Duodenal mucosa (tissue), 2 donors: ENCODE results near the gene IL17B.

ENCODE experiments used
- H3K27ac ChIP-seq: one replicate; pipeline ENCODE4 v1.7.0; 2013; ENCODE audit warnings: low read depth, low read length
- H3K27me3 ChIP-seq, 2 donors: one replicate each; pipeline ENCODE4 v1.7.0; 2013; ENCODE audit warnings: low read length in 2 of 2, control low read depth in 1 of 2; ENCODE audit not compliant: insufficient read depth in 2 of 2, control insufficient read depth in 1 of 2
- H3K36me3 ChIP-seq, 2 donors: one replicate each; pipeline ENCODE4 v1.7.0; 2013; ENCODE audit warnings: low read length in 2 of 2, control low read depth in 1 of 2; ENCODE audit not compliant: insufficient read depth in 2 of 2, control insufficient read depth in 1 of 2
- H3K4me1 ChIP-seq, 2 donors: one replicate each; pipeline ENCODE4 v1.7.0; 2013; ENCODE audit warnings: low read length in 2 of 2, control low read depth in 1 of 2; ENCODE audit not compliant: insufficient read depth in 2 of 2, control insufficient read depth in 1 of 2
- H3K4me3 ChIP-seq, 2 donors: one replicate each; pipeline ENCODE4 v1.7.0; 2013; ENCODE audit warnings: low read length in 2 of 2, low read depth in 1 of 2
- H3K9ac ChIP-seq, 2 donors: one replicate each; pipeline ENCODE4 v1.7.0; 2013; ENCODE audit warnings: low read length in 2 of 2, low read depth in 1 of 2
- H3K9me3 ChIP-seq, 2 donors: one replicate each; pipeline ENCODE4 v1.7.0; 2013; ENCODE audit warnings: low read length in 2 of 2, control low read depth in 1 of 2; ENCODE audit not compliant: control insufficient read depth in 1 of 2

The IL17B gene

DNA sequence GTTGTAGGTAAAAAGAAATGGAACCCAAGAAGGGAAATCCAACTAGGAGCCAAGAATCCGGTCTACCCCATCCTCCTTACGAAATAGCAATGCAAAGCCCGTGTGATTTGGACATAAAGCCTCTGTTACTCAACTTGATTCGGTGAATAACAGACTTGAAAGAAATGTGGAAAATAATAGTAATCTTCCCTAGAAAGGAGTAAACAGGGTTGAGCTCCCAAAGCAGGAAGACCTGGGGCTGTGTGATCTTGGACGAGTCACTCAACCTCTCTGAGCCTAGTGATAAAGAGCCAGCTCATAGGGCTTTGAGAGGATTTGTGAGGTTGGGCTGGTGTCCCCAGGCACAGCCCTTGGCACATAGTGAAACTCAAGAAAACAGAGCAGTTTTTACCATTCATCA, 42.7 kb upstream of the IL17B start:
- H3K9ac ChIP-seq = no peak overlapping the region
- H3K36me3 ChIP-seq = no peaks in the 10 kb centered on the region
- H3K27ac ChIP-seq = no peak overlapping the region
- no peaks in the 10 kb centered on the region for H3K9me3 ChIP-seq
- H3K27me3 ChIP-seq = no peaks in the 10 kb centered on the region
- H3K4me3 ChIP-seq = no peak overlapping the region
- H3K4me1 ChIP-seq = peaks cover 9 to 20% of the 10 kb centered on the region in 2 donors

GRCh38 chr5:149421372-149421685, 42.2 kb upstream of the IL17B start:
- Histone ChIP-seq H3K4me1 (peaks cover 9 to 20% of the 10 kb centered on the region in 2 donors), H3K9ac (no peak overlapping the region), H3K9me3 (no peaks in the 10 kb centered on the region), H3K27ac (peak overlapping the region; percentile 17), H3K4me3 (no peak overlapping the region), H3K36me3 (no peaks in the 10 kb centered on the region), H3K27me3 (no peaks in the 10 kb centered on the region)

- H3K4me1 ChIP-seq = peaks cover 9 to 20% of the 10 kb centered on the region in 2 donors
- no peak overlapping the region for H3K4me3 ChIP-seq
- H3K9ac ChIP-seq = no peak overlapping the region
- no peaks in the 10 kb centered on the region for H3K36me3 ChIP-seq
- peak overlapping the region; percentile 17 for H3K27ac ChIP-seq
- H3K9me3 ChIP-seq = no peaks in the 10 kb centered on the region
- no peaks in the 10 kb centered on the region for H3K27me3 ChIP-seq
Observed at GRCh38 chr5:149420545-149421371, 41.7 kb upstream of the IL17B start.

GRCh38 chr5:149419859-149420544, 40.9 kb upstream of the IL17B start:
- Histone ChIP-seq H3K9me3 (no peaks in the 10 kb centered on the region), H3K4me1 (peaks cover 12 to 20% of the 10 kb centered on the region in 2 donors), H3K9ac (no peak overlapping the region), H3K27me3 (no peaks in the 10 kb centered on the region), H3K27ac (peak overlapping the region; percentile 28), H3K36me3 (no peaks in the 10 kb centered on the region), H3K4me3 (no peak overlapping the region)

- Histone ChIP-seq H3K27me3 (no peaks in the 10 kb centered on the region), H3K27ac (peak overlapping the region; percentile 28), H3K9me3 (no peaks in the 10 kb centered on the region), H3K4me1 (peaks cover 14 to 20% of the 10 kb centered on the region in 2 donors), H3K4me3 (no peak overlapping the region), H3K9ac (no peak overlapping the region), H3K36me3 (no peaks in the 10 kb centered on the region)
Observed at GRCh38 chr5:149419532-149419858, 40.4 kb upstream of the IL17B start.

- H3K9ac ChIP-seq = no peak overlapping the region
- no peaks in the 10 kb centered on the region for H3K36me3 ChIP-seq
- peaks cover 14 to 20% of the 10 kb centered on the region in 2 donors for H3K4me1 ChIP-seq
Observed at GRCh38 chr5:149418910-149419531, 39.9 kb upstream of the IL17B start.

GRCh38 chr5:149417711-149418368, 38.7 kb upstream of the IL17B start:
- Histone ChIP-seq H3K4me1 (peaks cover 10 to 20% of the 10 kb centered on the region in 2 donors), H3K36me3 (no peaks in the 10 kb centered on the region), H3K27ac (no peak overlapping the region), H3K9ac (no peak overlapping the region), H3K9me3 (no peaks in the 10 kb centered on the region), H3K27me3 (no peaks in the 10 kb centered on the region), H3K4me3 (no peak overlapping the region)

More at GRCh38 chr5:149418910-149419531, 39.9 kb upstream of the IL17B start:
- Histone ChIP-seq H3K27ac (no peak overlapping the region), H3K4me3 (no peak overlapping the region), H3K27me3 (no peaks in the 10 kb centered on the region), H3K9me3 (no peaks in the 10 kb centered on the region)

DNA sequence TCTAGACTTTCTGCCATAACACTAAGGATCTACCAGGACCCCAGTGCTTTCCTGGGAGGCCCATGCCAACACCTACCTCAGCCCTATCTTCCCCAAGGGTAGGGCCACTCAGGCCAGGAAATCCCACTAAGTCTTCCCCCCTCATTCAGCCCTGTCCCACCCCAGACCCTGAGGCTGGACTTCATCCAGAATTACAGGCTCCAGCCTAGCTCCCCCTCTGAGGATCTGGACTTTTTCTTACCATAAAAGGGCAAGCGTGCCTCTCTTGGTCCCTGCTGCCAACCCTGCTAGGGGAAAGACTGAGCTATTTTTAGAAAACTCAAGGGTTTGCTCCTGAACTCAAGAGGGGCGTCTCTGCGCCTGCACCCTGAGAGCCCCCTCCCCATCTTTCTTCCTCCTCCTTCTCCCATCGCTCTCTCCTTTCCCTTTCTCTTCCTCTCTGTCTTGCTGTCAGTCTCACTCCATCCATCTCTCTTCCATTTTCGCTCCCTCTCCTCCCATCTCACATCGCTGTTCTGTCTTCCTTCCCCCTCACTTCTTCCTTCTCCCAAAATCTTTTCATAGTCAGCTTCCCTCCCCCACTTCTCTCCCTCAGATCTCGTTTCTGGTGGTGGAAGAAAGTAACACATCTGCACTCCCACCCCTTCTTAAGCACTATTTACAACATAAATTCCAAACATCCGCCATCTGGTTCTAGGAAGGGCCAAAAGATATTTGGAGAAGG, 38.1 kb upstream of the IL17B start:
- H3K4me3 ChIP-seq = no peak overlapping the region
- no peak overlapping the region for H3K9ac ChIP-seq
- no peaks in the 10 kb centered on the region for H3K9me3 ChIP-seq
- H3K4me1 ChIP-seq = peaks cover 10 to 16% of the 10 kb centered on the region in 2 donors
- H3K27ac ChIP-seq = peak overlapping the region; percentile 44
- H3K27me3 ChIP-seq = no peaks in the 10 kb centered on the region
- H3K36me3 ChIP-seq = no peaks in the 10 kb centered on the region

DNA sequence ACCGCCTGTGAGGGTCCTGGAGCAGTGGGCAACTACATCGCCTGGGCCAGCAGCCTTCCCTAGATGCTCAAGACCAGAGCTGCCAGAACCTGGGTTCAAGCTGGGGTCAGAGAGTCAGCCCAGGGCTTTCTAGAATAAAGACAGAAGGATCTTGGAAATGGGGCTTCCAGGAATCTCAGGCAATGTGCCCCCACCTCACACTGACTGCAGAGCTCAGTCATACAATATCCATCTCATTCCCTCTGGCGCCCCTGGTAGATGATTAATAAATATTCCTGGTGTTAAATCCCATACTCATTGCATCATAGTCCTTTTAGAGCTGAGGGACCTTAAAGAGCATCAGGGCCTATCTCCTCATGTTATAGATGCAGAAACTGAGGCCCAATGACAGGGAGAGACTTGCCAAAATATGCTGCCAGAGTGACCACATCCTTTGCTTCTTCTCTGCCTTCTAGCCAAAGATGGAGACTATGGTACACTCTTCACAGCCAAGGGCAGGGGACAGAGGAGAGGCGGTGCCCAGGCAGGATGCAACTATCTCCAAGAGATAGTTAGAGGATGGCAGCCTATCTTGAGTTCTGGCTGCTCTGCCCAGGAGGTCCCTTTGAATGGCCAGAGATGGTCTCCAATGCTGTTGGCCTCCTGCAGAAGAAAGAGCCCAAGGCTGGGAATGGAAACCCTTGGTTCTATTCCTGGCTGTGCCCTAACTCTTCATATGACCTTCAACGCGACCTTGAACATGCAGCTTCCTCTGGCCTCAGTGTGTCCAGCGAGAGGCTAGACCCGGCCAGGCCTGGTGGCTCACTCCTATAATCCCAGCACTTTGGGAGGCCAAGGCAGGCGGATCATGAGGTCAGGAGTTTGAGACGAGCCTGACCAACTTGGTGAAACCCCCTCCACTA, 36.2 kb upstream of the IL17B start:
- Histone ChIP-seq H3K27me3 (no peaks in the 10 kb centered on the region), H3K9ac (peak overlapping the region in 1 of 2 donors; percentile 48), H3K9me3 (no peaks in the 10 kb centered on the region), H3K4me3 (no peak overlapping the region), H3K4me1 (peaks cover 12 to 17% of the 10 kb centered on the region in 2 donors), H3K36me3 (no peaks in the 10 kb centered on the region), H3K27ac (peak overlapping the region; percentile 55)
